Gastroesophageal sphincter (tissue), 3 donors: Measurements from ENCODE around the gene MOV10L1.

ENCODE experiments used
- CTCF ChIP-seq, 4 experiments: fragments of 200-600 bp in 2 of 4; fragments of 450-650 bp in 2 of 4; sonication (generic) in 1 of 4; IDR thresholded peaks; one replicate each; pipeline ENCODE4 v1.5.1; 2017 to 2019; ENCODE audit warnings: antibody characterized with exemption in 4 of 4, mild to moderate bottlenecking in 2 of 4, moderate library complexity in 2 of 4
- EP300 ChIP-seq: sonication (generic); formaldehyde crosslinking; IDR thresholded peaks from one replicate; pipeline ENCODE4 v1.6.1; 2017; ENCODE audit warnings: antibody characterized with exemption, mild to moderate bottlenecking
- POLR2A ChIP-seq, 2 donors: fragments of 450-650 bp; IDR thresholded peaks; one replicate each; pipeline ENCODE4 v1.6.1; 2017; ENCODE audit warnings: antibody characterized with exemption in 2 of 2, mild to moderate bottlenecking in 2 of 2, moderate library complexity in 1 of 2
- POLR2AphosphoS5 ChIP-seq: sonication (generic); formaldehyde crosslinking; IDR thresholded peaks from one replicate; pipeline ENCODE4 v1.6.1; 2017; ENCODE audit warnings: antibody characterized with exemption

GRCh38 chr22:50199251-50199721 is 109.5 kb downstream of the MOV10L1 start:
- TF ChIP-seq CTCF (IDR thresholded peaks at IDR 0.05) = no peak
- no peak for TF ChIP-seq POLR2A (IDR thresholded peaks at IDR 0.05)
- TF ChIP-seq POLR2AphosphoS5 = no peak
- TF ChIP-seq EP300 = no peak
